Sigmoid colon (tissue), 7 donors: Measurements from ENCODE around the gene ZNF415. TPM values are rescaled to one million over a fixed set of nuclear protein-coding genes. Genes with fewer than 3 reads are reported as not detected.

Experiments used
- DNase-seq: peaks from one replicate; pipeline ENCODE4 v3.0.0-alpha.2; 2019
- H3K27ac ChIP-seq, 4 donors: fragments of 200-600 bp; sonication (generic); one replicate each; pipeline ENCODE4 v1.5.1; 2016 to 2019; ENCODE audit warnings: mild to moderate bottlenecking in 1 of 4
- H3K27me3 ChIP-seq, 3 donors: fragments of 200-600 bp; sonication (generic); one replicate each; pipeline ENCODE4 v1.5.1; 2019; ENCODE audit warnings: mild to moderate bottlenecking in 1 of 3
- H3K36me3 ChIP-seq, 4 donors: fragments of 200-600 bp; sonication (generic); one replicate each; pipeline ENCODE4 v1.5.1; 2016 to 2019
- H3K4me1 ChIP-seq, 4 donors: fragments of 200-600 bp; sonication (generic); one replicate each; pipeline ENCODE4 v1.5.1; 2017 to 2019
- H3K4me3 ChIP-seq, 4 donors: fragments of 200-600 bp; sonication (generic); one replicate each; pipeline ENCODE4 v1.5.1; 2017 to 2019; ENCODE audit warnings: mild to moderate bottlenecking in 2 of 4, moderate library complexity in 1 of 4
- H3K9me3 ChIP-seq, 4 donors: fragments of 200-600 bp in 3 of 4; sonication (generic) in 3 of 4; one replicate each; pipeline versions ENCODE4 v1.5.1 to v1.6.1; 2013 to 2019
- EP300 ChIP-seq, 4 donors: sonication (generic); formaldehyde crosslinking; IDR thresholded peaks; one replicate each; pipeline ENCODE4 v1.6.1; 2017; ENCODE audit warnings: antibody characterized with exemption in 4 of 4
- POLR2A ChIP-seq, 2 donors: fragments of 450-650 bp; IDR thresholded peaks; one replicate each; pipeline ENCODE4 v1.6.1; 2016; ENCODE audit warnings: antibody characterized with exemption in 2 of 2, mild to moderate bottlenecking in 2 of 2, moderate library complexity in 2 of 2
- POLR2AphosphoS5 ChIP-seq, 4 donors: sonication (generic); formaldehyde crosslinking; IDR thresholded peaks; one replicate each; pipeline ENCODE4 v1.6.1; 2017; ENCODE audit warnings: antibody characterized with exemption in 4 of 4
- WGBS, 2 donors: extraction: QIAGEN DNeasy Blood & Tissue Kit; methylation state at CpG; one replicate each; pipeline ENCODE4 v1.1.7; 2013; 5-methylcytosine and 5-hydroxymethylcytosine counted together
- intact Hi-C: fragments of 100-400 bp; cut with DNase I; formaldehyde crosslinking; loops from one replicate; pipeline ENCODE4 v1.15.1; 2023
- polyA plus RNA-seq, 3 donors: library from polyadenylated mRNA; stranded (reverse); fragments of 200-250 nt; gene quantifications; one replicate each; pipeline ENCODE4 v1.2.3, GENCODE V29; 2013
- total RNA-seq, 4 donors: library from RNA; depleted of rRNA; stranded (reverse); fragments of >200 nt; gene quantifications; one replicate each; pipeline ENCODE4 v1.1.0, GENCODE V29; 2016
- TF ChIP-seq, protein P1 (sequence below), 4 experiments: fragments of 450-650 bp in 3 of 4; fragments of 200-600 bp in 1 of 4; IDR thresholded peaks; one replicate each; pipeline ENCODE4 v1.5.1; 2016 to 2019; ENCODE audit warnings: antibody characterized with exemption in 4 of 4, mild to moderate bottlenecking in 3 of 4, moderate library complexity in 2 of 4
- donor health status: healthy with polysubstance abuse.
- donor health status: Bipolar disorder and iron deficiency.
- donor health status: healthy.

Gene ZNF415
- total and polyA plus RNA-seq, 7 donors, result 2.5 to 16.9 (median 10.7) TPM

DNA sequence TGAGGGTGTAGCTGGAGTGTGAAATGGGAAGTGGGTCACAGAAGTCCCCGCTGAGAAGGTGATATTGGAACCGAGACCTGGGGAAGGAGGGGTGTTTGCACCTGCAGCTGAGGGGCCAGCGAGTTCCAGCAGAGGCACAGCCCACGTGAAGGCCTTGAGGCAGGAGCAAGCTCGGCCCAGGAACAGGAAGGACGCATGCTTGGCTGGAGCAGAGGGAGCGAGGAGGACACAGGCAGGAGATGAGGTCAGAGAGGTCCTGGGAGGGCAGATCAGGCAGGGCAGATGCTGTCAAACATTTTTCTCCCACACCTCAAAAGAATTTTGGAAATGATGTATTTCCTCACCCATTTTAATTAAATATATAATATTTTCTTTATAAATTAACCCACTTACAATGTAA is 9.3 kb downstream of the ZNF415 start:
- TF ChIP-seq POLR2A (IDR thresholded peaks at IDR 0.05) (no peak), EP300 (IDR thresholded peaks at IDR 0.05) (no peak)
- no peaks in the 10 kb centered on the region for H3K4me1 ChIP-seq
- H3K9me3 ChIP-seq, result no peaks in the 10 kb centered on the region
- peaks cover 0 to 19% (median 0%) of the 10 kb centered on the region in 4 donors for H3K36me3 ChIP-seq
- WGBS, 2 donors, result 81 to 96% methylated on average over 7 of the region's 7 CpGs
- intact Hi-C loops, result no loop called here
- H3K27ac ChIP-seq, result no peak overlapping the region
- no peaks in the 10 kb centered on the region for H3K27me3 ChIP-seq
- no peak overlapping the region for H3K4me3 ChIP-seq
- no peak for DNase-seq

DNA sequence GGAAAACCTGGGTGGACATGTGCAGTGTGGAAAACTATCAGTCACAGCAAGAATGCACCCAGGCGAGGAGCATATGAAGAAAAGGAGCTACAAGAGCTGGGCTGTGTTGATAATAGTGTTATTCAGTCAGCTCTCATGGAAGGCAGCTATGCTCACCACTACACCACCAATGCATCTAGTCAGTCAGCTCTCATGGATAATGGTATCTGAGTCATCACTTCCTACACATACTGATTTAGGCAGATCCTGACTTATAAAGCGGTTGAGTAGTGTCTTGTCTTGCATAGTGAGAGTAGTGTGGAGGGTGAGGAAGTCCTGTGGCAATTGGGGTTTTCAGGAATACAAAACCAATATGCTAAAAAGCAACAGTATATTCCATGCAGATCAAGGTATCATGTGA is 20.4 kb downstream of the ZNF415 start:
- no peaks in the 10 kb centered on the region for H3K27me3 ChIP-seq
- 96 to 97% methylated on average over 2 of the region's 2 CpGs for WGBS, 2 donors
- no peaks in the 10 kb centered on the region for H3K4me1 ChIP-seq
- H3K27ac ChIP-seq, result no peak overlapping the region
- intact Hi-C loops, result no loop called here
- no peak for TF ChIP-seq EP300 (IDR thresholded peaks at IDR 0.05)
- no peak for TF ChIP-seq POLR2A (IDR thresholded peaks at IDR 0.05)
- TF ChIP-seq POLR2AphosphoS5 (IDR thresholded peaks at IDR 0.05), result no peak
- TF ChIP-seq, protein P1, sequence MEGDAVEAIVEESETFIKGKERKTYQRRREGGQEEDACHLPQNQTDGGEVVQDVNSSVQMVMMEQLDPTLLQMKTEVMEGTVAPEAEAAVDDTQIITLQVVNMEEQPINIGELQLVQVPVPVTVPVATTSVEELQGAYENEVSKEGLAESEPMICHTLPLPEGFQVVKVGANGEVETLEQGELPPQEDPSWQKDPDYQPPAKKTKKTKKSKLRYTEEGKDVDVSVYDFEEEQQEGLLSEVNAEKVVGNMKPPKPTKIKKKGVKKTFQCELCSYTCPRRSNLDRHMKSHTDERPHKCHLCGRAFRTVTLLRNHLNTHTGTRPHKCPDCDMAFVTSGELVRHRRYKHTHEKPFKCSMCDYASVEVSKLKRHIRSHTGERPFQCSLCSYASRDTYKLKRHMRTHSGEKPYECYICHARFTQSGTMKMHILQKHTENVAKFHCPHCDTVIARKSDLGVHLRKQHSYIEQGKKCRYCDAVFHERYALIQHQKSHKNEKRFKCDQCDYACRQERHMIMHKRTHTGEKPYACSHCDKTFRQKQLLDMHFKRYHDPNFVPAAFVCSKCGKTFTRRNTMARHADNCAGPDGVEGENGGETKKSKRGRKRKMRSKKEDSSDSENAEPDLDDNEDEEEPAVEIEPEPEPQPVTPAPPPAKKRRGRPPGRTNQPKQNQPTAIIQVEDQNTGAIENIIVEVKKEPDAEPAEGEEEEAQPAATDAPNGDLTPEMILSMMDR (IDR thresholded peaks at IDR 0.05), result no peak
- no peak for DNase-seq
- no peak overlapping the region for H3K4me3 ChIP-seq
- H3K9me3 ChIP-seq, result peaks cover 0 to 25% (median 2%) of the 10 kb centered on the region in 4 donors
- H3K36me3 ChIP-seq, result peaks cover 35 to 79% (median 43%) of the 10 kb centered on the region in 4 donors

DNA sequence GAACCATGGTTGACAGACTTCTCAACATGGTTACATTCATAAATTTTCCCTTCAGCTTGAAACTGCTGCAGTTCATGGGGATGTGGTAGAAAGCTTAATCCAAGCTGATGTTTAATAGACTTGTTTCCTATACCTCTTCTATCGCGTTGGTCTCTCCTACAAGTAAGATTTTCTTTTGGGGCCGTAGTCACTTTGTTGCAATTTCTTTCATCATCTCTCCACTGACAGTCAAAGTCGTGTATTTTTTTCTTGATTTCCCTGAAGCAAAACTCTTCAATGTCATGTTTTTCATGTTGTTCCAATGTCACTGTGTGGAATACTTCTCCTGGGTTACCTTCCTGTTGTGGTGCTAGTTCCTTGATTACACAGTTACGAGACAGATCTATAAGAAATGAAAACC is 23.2 kb downstream of the ZNF415 start:
- H3K27me3 ChIP-seq, result no peaks in the 10 kb centered on the region
- H3K4me3 ChIP-seq, result no peak overlapping the region
- no peaks in the 10 kb centered on the region for H3K4me1 ChIP-seq
- peaks cover 0 to 20% (median 0%) of the 10 kb centered on the region in 4 donors for H3K9me3 ChIP-seq
- H3K27ac ChIP-seq, result no peak overlapping the region
- 94 to 97% methylated on average over 5 of the region's 5 CpGs for WGBS, 2 donors
- peaks cover 17 to 53% (median 28%) of the 10 kb centered on the region in 4 donors for H3K36me3 ChIP-seq
- TF ChIP-seq EP300 (IDR thresholded peaks at IDR 0.05) (no peak), POLR2AphosphoS5 (IDR thresholded peaks at IDR 0.05) (no peak), POLR2A (IDR thresholded peaks at IDR 0.05) (no peak)
- TF ChIP-seq, protein P1 (IDR thresholded peaks at IDR 0.05), result no peak
- DNase-seq, result no peak
- intact Hi-C loops, result no loop called here

DNA sequence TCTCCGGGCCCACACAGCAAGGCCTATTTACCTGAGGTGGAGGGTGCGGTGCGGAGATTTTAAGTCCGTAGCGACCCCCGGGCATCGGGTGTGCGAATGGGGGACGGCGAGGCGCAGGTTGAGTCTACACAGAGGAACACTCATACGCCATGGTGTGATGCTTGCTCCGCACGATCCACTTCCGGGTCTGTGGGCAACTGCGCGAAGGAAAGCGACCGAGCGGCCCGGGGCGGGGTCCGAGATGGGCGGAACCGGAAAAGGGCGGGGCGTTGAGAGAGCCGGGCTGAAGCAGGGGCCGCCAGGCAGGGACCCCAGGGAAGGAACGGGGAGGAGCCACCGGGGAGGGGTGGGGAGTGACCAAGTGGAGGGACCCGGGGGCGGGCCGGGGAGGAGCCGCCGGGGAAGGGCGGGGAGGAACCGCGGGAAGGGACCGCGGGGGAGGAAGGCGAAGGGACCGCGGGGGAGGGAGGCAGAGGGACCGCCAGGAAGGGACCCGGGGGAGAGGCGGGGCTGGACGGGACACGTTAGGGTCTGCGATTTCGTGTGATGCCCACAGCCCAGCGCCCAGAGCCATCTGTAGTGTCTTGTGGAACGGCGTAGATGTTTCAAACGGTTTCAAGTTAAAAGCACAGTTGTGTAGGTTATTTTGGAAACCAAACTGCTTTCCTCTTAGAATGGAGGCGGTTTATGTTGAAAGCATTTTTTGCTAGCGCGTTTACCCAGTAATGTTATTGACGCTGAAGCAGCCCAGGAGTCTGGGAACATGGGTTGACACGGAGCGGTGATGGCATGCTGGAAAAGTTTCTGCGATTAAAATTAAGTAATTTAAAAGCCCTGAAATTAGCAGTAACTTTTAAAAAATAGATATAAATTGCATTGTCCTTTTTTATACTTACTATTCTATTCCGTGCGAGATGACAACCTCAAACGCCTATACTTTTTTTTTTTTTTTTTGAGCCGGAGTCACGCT is 29.2 kb downstream of the ZNF415 start, which contains the start of gene ZNF160:
Gene ZNF160 (minus strand): TSS at position 189 of the 970 bp plus-strand sequence. CDS start 17,146 bp downstream, outside the sequence.
- H3K4me3 ChIP-seq, result peak within 1 kb of the TSS; percentile 60 to 86 (median 75)
- 3% methylated on average over 67 of the region's 67 CpGs for WGBS, 2 donors
- intact Hi-C loops, result loop anchor here (1.0 to 2.0 kb wide), 3 partner anchors 29 to 111 kb away; partner anchors contain the start of gene ZNF415
- peak; percentile 79 to 81 for TF ChIP-seq POLR2A (IDR thresholded peaks at IDR 0.05)
- TF ChIP-seq, protein P1 (IDR thresholded peaks at IDR 0.05), result no peak
- peak; percentile 90 to 96 (median 94) for TF ChIP-seq POLR2AphosphoS5 (IDR thresholded peaks at IDR 0.05)
- TF ChIP-seq EP300 (IDR thresholded peaks at IDR 0.05), result no peak
- peaks cover 0 to 5% (median 0%) of the 10 kb centered on the region in 4 donors for H3K9me3 ChIP-seq
- peaks cover 0 to 21% (median 16%) of the 10 kb centered on the region in 4 donors for H3K4me1 ChIP-seq
- H3K27me3 ChIP-seq, result no peaks in the 10 kb centered on the region
- H3K36me3 ChIP-seq, result peaks cover under 1 to 8% (median 6%) of the 10 kb centered on the region in 4 donors
- peak within 1 kb of the TSS; percentile 86 to 94 (median 90) for H3K27ac ChIP-seq
- peak; percentile 99 for DNase-seq

DNA sequence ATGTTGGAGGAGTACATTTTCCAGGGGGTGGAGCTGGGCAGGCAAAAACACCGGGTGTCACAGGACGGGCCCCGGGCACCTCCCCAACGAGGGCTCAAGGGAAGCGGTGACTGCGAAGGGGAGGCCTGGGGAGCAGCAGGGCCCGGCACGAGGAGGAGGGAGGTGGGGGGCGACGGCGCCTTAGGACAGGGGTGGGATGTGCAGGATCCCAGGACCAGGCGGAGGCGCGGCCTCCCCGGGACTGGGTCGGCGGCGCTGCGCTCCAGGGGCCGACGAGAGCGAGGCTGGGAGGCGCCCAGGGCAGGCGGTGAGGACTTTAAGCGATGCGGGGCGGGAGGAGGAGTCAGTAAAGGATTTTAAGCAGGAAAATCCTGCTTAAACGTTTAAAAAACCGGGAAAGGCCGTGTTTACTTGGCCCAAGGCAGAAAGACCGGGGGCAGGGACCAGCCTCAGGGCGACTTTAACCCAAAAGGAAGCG is 29.9 kb downstream of the ZNF415 start:
- 0% methylated on average over 33 of the region's 33 CpGs for WGBS, 2 donors
- H3K36me3 ChIP-seq, result peaks cover 0 to 5% (median under 1%) of the 10 kb centered on the region in 4 donors
- no peaks in the 10 kb centered on the region for H3K9me3 ChIP-seq
- TF ChIP-seq POLR2AphosphoS5 (IDR thresholded peaks at IDR 0.05) (no peak), EP300 (IDR thresholded peaks at IDR 0.05) (no peak), POLR2A (IDR thresholded peaks at IDR 0.05) (no peak)
- TF ChIP-seq, protein P1 (IDR thresholded peaks at IDR 0.05), result no peak
- H3K27me3 ChIP-seq, result no peaks in the 10 kb centered on the region
- H3K4me1 ChIP-seq, result peaks cover 0 to 21% (median 16%) of the 10 kb centered on the region in 4 donors
- intact Hi-C loops, result loop anchor here (1.0 to 2.0 kb wide), 3 partner anchors 30 to 110 kb away; partner anchors contain the start of gene ZNF415
- peak; percentile 68 for DNase-seq
- peak overlapping the region; percentile 60 to 86 (median 75) for H3K4me3 ChIP-seq
- peak overlapping the region; percentile 86 to 94 (median 90) for H3K27ac ChIP-seq
